ENCODE results near the gene CEBPA.
A peak's percentile ranks its signal among the peaks of the same experiment; 100 is the strongest.
"Not testable (repeated sequence)": the region's sequence is repeated elsewhere in the genome, so short reads cannot be mapped to it uniquely, and the experiment has no call there.

Gene CEBPA

DNA sequence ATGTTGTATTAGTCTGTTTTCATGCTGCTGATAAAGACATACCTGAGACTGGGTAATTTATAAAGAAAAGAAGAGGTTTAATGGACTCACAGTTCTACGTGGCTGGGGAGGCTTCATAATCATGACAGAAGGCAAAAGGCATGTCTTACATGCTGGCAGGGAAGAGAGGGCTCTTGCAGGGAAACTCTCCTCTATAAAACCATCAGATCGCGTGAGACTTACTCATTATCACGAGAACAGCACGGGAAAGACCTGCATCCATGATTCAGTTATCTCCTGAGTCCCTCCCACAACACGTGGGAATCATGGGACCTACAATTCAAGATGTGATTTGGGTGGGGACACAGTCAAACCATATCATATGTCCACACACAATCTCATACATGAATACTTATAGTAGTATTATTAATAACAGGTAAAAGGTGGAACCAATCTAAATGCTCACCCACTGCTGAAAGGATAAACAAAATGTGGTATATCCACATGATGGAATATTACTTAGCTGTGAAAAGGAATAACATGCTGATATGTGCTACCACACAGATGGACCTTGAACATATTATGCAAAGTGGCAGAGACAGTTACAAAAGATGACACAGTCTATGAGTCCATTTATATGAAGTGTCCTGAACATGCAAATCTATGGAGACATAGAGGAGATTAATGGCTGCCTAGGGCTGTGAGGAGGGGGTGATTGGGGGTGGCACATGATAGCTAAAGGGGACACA is 20.9 kb upstream of the CEBPA start:
- no peak for DNase-seq

DNA sequence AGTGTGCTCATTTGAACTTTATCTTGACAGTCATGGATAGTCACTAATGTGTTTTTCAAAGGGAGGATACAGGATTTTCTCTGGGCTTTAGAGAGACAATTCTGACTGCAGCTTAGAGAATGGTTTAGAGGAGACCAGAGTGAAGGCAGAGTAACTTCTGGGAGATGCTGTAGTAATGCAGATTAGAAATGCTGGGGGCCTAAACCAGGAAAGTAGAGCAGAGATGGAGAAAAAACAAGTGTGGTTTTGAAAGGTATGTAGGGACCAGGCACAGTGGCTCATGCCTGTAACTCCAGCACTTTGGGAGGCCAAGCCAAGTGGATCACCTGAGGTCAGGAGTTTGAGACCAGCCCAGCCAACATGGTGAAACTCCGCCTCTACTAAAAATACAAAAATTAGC is 18.3 kb upstream of the CEBPA start:
- DNase-seq, result no peak

DNA sequence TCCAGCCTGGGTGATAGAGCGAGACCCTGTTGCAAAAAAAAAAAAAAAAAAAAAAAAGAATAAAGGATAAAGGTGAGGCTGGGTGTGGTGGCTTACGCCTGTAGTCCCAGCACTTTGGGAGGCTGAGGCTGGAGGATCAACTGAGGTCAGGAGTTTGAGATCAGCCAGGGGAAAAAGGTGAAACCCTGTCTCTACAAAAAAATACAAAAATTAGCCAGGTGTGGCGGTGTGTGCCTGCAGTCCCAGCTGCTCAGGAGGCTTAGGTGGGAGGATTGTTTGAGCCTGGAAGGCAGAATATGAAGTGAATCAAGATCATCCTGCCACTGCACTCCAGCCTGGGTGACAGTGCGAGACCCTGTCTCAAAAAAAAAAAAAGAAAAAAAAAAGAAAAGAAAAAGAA is 15.7 kb upstream of the CEBPA start:
- DNase-seq, result not testable (repeated sequence)

DNA sequence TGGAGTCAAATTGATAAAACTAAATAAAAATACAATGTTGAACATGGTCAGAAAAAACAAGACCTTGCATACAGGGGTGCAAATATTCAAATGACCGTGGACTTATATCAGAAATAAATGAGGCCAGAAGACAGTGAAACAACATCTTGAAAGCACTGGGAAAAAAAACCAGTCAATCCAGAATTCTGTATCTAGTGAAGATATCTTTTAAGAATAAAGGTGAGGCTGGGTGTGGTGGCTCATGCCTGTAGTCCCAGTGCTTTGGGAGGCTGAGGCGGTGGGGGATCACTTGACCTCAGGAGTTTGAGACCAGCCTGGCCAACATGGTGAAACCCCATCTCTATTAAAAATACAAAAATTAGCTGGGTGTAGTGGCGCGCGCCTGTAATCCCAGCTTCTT is 15.2 kb upstream of the CEBPA start:
- no peak for DNase-seq

DNA sequence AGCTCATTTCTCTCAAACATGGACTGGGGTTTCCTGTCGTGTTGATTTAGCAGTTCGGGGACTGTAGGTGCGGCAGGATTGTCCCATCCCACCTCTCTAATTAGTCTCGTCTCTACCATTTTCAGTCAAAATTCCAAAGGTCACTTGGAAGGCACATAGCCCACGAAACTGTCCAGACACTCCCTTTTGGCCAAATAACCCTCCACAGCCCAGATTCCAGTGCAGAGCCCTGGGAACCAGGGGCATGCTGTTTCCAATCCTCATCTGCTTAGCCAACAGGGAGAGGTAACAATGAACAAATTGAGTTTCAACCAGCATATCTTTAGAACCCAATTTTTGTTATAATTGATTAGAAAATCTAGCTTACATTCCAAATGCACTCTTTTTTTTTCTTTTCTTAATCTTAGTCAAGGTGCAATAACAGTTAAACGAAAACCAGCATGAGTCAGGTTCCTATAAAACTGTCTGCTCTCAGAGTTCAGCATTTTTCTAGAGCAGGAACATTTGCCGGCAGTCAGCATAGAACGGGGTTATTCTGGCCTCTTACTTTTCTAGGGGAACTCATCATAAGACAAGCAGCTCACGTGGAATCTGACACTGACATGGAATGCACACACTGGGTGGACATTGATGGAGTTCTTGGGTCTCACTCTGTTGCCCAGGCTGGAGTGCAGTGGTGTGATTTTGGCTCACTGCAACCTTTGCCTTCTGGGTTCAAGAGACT is 14.4 kb upstream of the CEBPA start:
- no peak for DNase-seq

DNA sequence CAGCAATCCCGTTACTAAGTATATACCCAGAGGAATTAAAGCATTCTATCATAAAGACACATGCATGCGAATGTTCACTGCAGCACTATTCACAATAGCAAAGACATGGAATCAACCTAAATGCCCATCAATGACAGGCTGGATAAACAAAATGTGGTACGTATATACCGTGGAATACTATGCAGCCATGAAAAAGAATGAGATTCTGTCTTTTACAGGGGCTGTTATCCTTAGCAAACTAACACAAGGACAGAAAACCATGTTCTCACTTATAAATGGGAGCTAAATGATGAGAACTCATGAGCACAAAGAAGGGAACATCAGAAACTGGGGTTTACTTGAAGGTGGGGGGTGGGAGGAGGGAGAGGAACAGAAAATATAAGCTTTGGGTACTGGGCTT is 10.5 kb upstream of the CEBPA start:
- not testable (repeated sequence) for DNase-seq

DNA sequence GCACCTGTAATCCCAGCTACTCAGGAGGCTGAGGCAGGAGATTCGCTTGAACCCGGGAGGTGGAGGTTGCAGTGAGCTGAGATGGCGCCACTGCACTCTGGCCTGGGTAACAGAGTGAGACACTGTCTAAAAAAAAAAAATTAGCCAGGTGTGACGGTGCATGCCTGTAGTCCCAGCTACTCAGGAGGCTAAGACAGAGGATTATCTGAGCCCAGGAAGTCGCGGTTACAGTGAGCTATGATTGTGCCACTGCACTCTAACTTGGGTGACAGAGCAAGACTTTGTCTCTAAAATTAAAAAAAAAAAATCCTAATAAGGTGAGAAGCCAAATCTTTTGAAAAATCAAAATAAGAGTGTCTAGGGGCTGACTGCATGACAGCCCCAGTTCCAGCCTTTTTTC is 9.7 kb upstream of the CEBPA start:
- no peak for DNase-seq

DNA sequence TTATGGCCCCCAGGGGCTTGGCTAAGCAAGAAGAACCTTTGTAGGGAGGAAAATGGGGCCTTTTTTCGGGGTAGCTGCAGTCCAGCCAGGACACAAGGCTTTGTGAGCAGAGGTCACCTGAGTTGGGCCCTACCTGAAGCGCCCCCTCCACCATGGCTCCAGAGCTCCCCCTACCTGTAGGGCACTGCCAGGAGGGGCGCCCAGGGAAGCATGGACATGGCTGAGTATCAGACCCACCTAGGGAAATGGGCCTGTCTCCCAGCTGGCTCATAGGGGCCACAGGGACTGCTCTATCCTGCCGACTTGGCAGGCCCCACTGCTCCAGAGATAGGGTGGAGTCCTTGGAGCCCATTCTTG is 9.0 kb upstream of the CEBPA start:
- no peak for DNase-seq

DNA sequence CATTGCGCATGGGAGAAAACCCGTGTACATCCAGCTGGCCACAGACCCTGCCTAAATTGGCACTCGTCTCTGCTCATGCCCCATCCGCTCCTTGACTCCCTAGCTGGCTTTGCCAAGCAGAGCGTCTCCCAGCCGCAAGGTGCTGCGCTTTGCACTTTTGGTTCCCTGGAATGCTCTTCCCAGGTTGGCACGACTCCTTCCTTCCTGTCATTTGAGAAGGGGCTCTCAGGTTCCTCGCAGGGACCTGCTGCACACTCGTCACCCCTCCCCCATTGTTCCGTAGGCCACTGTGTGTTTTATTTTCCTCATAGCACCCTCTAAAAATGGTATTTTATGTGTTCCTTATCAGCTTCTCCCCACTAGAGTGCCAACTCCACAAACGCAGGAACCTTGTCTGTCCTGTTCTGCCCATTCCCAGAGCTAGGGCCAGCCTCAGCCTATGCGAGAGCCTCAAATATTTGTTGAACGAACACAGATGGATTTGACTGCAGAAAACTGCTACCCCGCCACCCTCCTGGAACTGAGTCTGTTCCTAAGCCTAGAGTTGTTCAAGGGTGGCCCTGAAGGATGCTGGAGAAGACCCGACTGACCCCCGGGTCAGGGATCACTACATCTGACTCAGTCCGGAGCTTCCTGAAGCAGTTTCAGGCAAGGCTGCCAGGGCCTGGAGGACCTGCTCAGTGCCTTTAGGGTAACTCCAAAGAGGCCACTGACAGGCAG is 8.4 kb upstream of the CEBPA start:
- no peak for DNase-seq

DNA sequence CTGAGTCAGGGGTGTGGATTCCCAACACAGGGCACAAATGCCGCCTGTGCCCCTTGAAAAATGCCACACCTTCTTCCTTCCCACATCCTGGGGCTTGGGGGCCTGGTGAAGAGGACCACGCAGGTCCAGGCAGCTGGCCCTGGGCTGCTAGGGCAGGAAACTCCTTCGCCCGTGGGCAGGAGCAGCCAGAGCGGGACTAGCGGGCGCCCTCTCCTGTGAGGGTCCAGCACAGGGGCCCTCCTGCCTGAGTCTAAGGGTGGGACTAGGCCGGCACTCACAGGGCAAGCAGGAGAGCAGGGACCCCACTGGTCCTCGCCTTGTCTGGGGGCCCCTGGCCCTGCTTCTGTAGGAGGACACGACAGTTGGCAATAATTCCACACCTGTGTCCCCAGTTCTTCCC is 7.5 kb upstream of the CEBPA start:
- no peak for DNase-seq

DNA sequence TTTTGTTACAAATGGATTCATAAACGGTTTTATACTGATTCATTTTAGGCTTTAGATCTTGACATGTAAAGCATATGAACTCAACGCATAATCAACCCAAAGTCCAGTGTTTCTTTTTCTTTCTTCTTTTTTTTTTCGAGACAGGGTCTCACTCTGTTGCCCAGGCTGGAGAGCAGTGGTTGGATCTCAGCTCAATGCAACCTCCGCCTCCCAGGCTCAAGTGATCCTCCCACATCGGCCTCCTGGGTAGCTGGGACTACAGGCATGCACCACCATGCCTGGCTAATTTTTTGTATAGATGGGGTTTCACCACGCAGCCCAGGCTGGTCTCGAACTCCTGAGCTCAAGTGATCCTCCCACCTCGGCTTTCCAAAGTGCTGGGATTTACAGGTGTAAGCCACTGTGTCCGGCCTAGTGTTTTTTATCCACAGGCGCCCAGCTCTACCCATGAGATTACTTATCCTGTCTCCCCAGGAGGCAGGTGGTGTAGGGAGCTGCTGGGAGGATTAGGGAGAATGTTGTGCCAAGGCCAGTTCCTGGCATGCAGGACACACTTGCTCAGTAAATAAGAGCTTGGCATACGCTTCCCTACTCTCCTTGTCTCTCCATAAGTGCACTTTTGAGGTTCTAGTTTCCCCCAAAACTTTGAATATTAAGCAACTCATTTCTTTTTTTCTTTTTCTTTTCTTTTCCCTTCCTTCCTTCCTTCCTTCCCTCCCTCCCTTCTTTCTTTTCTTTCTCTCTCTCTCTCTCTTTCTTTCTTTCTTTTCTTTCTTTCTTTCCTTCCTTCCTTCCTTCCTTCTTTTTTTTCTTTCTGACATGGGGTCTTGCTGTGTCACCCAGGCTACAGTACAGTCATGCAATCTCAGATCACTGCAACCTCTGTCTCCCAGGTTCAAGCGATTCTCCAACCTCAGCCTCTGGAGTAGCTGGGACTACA is 4.8 kb upstream of the CEBPA start:
- no peak for DNase-seq

DNA sequence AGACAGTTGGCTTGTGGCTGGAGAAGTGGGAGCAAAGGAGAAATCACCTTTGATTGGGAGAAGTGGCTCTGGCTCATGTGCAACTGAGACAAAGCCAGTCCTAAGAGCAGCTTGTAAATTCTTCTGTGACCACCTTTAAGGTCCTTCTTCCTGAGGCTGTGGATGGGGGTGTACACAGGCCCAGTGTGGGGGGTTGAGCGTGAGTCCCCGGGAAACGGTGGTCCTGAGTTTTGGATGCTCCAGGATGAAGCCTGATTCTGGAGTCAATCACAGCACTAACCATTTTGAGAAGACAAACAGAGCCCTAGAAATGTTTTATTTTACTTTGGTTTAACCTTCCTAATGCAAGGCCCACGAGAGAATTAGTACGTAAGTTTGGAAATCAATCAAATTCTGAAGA is 3.9 kb upstream of the CEBPA start:
- DNase-seq, result no peak

DNA sequence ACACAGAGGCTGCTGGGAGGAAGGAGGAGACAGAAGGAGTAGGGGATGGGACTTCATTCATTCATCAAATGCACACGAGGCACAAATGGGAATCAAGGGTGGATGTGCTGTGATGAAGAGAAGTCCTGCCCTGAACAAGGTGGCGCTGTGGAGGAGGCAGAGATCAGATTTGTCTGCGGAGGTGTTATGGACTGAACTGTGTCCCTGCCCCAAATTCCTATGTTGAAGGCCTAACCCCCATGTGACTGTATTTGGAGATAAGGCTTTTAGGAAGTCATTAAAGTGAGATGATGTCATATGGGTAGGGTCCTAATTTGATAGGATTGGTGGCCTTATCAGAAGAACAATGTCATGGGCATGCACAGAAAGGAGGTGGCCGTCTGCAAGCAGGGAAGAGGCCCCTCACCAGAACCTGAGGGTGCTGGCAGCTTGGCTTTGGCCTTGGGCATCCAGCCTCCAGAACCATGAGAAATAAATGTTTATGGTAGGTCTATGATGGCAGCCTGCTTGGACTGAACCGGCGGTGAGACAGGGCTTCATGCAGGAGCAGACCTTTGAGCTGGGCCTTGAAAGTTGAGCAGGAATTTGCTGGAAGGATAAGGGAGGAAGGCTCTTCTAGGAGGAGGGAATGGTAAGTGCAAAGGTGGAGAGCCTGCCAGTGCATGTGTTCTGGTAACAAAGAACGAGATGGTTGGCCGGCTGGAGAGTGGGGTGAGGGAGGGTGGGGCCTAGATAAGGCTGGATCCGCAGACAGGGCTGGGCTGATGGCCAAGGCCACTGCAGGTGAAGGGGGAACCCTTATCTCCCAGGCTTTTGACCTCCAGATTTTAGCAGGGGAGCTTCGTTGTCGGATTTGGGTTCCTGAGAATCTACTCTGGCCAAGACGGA is 2.7 kb upstream of the CEBPA start:
- DNase-seq, result no peak

DNA sequence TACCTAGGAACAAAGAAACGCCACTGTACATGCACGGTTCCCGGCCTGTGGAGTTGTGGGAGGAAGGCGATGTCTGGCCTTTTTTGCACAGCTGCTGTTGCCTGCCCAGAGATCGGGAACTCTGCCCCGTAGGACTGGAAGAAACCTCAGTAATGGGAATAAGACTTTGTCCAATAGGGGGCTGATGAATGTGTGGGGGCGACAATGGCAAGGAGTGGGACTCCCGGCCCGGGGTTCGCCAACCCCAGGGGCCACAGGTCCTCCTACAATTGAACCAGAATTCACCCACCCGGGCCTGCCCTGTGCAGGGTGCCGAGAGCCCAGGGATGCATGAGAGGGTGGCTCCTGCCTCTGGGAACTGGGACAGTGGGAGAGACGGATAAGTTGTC is 2.0 kb upstream of the CEBPA start:
- DNase-seq, result no peak

DNA sequence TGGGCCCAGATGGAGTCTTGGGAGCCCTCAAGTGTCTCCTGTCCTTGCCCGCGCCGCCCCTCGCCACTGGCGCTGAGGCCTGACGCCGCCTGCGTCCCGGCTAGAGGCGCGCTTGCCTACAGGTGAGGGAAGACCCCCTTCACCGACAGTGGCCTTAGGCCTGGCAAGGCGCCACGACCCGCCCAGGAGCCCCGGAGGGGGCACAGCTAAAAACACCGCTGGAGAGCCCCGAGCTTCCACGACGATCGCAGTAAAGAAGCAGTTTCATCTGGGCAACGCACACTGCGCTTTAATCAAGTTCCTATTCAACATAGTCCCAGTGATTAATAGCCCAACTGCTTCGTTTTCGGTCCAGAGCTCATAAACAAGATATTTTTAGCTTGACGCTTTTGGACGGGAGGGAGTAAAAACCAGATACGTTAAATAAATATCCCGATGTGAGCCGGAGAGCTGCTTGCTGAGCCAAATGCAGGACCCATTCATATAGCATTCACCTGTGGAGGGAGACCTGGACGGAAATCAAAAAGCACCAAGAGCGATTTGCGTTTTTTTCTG is 1.5 kb upstream of the CEBPA start:
- DNase-seq, result no peak

DNA sequence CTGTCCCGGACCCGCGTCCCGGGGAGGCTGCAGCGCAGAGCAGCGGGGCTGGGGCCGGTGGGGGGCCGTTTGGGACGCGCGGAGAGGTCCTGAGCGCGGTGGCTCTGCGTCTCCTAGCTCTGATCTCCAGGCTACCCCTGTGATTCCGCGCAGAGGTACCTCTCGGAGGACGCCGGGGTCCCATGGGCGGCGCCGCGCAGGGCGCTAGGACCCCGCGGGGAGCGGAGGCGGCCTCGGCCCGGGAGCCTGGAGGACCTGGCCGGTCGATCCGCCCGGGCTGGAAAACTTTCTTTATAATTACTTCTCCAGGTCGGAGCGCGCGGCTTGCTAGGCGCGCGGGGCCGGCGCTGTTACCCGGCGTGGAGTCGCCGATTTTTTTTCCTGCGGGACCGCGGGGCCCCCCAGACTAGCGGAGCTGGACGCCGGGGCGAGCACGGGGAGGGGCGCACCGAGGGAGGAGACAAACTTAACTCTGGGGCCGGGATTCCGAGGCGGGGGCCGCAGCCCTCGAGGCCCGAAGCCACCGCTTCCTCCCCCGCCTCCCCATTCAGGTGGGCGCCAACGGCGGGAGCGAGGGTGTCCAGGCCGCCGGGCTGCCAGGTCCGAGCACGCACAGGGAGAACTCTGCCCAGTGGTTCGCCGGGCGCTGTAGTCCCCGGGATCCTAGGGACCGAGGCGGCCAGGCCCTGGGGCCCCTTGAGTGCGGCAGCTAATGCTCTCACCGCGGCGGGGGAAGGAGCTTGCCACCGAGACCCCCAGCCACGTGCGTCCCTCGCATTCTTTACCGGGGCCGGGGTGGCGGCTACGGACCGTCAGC is 848 bp upstream of the CEBPA start:
- DNase-seq, result peak; percentile 79

DNA sequence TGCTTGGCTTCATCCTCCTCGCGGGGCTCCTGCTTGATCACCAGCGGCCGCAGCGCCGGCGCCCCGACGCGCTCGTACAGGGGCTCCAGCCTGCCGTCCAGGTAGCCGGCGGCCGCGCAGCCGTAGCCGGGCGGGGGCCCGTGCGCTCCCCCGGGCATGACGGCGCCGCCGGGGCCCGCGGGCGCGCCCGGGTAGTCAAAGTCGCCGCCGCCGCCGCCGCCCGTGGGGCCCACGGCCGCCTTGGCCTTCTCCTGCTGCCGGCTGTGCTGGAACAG is 497 bp downstream of the CEBPA start:
- DNase-seq, result no peak

DNA sequence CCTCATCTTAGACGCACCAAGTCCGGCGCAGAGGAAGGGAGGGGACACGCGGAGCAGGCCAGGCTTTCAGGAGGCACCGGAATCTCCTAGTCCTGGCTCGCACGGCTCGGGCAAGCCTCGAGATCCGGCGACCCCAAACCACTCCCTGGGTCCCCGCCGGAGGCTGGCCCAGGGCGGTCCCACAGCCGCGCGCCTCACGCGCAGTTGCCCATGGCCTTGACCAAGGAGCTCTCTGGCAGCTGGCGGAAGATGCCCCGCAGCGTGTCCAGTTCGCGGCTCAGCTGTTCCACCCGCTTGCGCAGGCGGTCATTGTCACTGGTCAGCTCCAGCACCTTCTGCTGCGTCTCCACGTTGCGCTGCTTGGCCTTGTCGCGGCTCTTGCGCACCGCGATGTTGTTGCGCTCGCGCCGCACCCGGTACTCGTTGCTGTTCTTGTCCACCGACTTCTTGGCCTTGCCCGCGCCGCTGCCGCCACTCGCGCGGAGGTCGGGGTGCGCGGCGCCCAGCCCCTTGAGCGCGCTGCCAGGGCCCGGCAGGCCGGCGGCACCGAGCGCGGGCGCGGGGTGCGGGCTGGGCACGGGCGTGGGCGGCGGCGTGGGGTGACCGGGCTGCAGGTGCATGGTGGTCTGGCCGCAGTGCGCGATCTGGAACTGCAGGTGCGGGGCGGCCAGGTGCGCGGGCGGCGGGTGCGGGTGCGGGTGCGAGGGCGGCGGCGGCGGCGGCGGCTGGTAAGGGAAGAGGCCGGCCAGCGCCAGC is 1.0 kb downstream of the CEBPA start:
- no peak for DNase-seq

DNA sequence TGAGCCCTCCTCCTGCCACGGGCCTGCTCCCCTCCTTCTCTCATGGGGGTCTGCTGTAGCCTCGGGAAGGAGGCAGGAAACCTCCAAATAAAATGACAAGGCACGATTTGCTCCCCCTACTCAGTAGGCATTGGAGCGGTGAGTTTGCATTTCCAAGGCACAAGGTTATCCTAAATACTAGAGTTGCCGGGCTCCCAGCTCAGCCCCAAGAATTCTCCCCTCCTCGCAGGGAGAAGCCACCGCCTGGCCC is 1.5 kb downstream of the CEBPA start:
- no peak for DNase-seq

DNA sequence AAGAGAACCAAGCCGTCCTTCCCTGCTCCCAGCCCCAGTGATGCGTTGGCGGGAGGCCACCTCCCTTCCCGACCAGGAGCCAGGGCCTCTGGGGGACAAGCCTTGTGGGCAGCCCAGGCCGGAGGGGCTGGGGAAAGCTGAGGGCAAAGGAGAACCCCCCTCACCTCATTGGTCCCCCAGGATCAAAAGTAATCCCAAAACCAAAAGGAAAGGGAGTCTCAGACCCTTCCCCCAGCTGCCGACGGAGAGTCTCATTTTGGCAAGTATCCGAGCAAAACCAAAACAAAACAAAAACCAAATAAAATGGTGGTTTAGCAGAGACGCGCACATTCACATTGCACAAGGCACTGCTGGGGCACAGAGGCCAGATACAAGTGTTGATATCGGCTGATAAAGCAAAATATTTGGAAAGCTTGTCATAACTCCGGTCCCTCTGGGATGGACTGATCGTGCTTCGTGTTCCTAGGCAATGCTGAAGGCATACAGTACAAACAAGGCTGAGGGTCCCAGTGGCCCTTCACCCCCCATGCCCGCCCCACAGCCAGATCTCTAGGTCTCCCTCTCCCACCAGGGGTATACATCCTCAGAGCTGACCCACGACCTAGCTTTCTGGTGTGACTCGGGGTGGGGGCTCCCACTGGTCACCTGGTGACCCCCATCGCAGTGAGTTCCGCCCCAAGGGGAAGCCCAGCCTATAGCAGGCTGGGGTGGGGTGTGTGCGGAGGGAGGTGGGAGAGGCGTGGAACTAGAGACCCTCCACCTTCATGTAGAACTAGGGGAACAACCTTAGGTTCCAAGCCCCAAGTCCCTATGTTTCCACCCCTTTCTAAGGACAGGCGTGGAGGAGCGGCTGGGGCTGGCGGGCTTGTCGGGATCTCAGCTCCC is 2.1 kb downstream of the CEBPA start:
- no peak for DNase-seq

All from NCI-H2227 treated with DMSO at 0.1 percent for 48 hours (cell line).